H1 (cell line): ENCODE results near the gene EMD. TPM values are rescaled to one million over a fixed set of nuclear protein-coding genes. Genes with fewer than 3 reads are reported as not detected.
A peak's percentile ranks its signal among the peaks of the same experiment; 100 is the strongest.

ENCODE experiments used
- ATF3 ChIP-seq: IDR thresholded peaks from 2 replicates; pipeline ENCODE4 v1.6.1; 2011; ENCODE audit warnings: low read depth, mild to moderate bottlenecking, low read length; ENCODE audit not compliant: insufficient read depth
- CBX5 ChIP-seq: fragments of 300-800, 300-1000 bp; sonication (generic); IDR thresholded peaks from 2 replicates; pipeline ENCODE4 v1.7.1; 2016; ENCODE audit warnings: antibody characterized with exemption, low read length, low read depth
- CHD2 ChIP-seq: IDR thresholded peaks from 2 replicates; pipeline ENCODE4 v1.6.1; 2012; ENCODE audit warnings: low read length, improper control_type of control experiment
- EP300 ChIP-seq, 2 experiments: IDR thresholded peaks; 1 replicate in 1 of 2; 2 replicates in 1 of 2; pipeline ENCODE4 v1.6.1; 2011 to 2012; ENCODE audit warnings: low read depth in 2 of 2, low read length in 2 of 2, mild to moderate bottlenecking in 2 of 2, borderline replicate concordance in 1 of 2, inconsistent platforms in 1 of 2, moderate library complexity in 1 of 2
- GABPA ChIP-seq: IDR thresholded peaks from 2 replicates; pipeline ENCODE4 v1.6.1; 2011; ENCODE audit warnings: mild to moderate bottlenecking, low read length, moderate library complexity, borderline replicate concordance; ENCODE audit not compliant: insufficient read depth
- PHF8 ChIP-seq: fragments of 200-600 bp; sonication (generic); conservative IDR thresholded peaks from 2 replicates; pipeline ENCODE4 v1.7.1; 2012; ENCODE audit warnings: low read depth, mild to moderate bottlenecking, inconsistent platforms, low read length, moderate library complexity
- TAF1 ChIP-seq: IDR thresholded peaks from 2 replicates; pipeline ENCODE4 v1.6.1; 2011; ENCODE audit warnings: mild to moderate bottlenecking, low read depth, low read length
- polyA plus RNA-seq, 7 experiments: library from polyadenylated mRNA; depleted of rRNA in 3 of 7; stranded (reverse) in 5 of 7; unstranded in 2 of 7; fragments of >200 nt in 5 of 7; fragments of 200-250 nt in 2 of 7; gene quantifications; 1 replicate in 5 of 7; 2 replicates in 1 of 7; 4 replicates in 1 of 7; pipeline versions ENCODE4 v1.2.1 to v1.2.3, GENCODE V29; 2011 to 2013; ENCODE audit warnings: missing spikeins in 2 of 7, mixed read lengths in 2 of 7
- total RNA-seq: library from RNA; stranded (reverse); fragmentation: NEBNext Ultra II Directional; extraction: Animal tissue kit (Norgen Biotek cat#: 25700); gene quantifications from 2 replicates; pipeline ENCODE4 v1.2.1, GENCODE V29; 2021
- TF ChIP-seq, protein P1 (sequence below), 3 experiments: IDR thresholded peaks; 1 replicate in 2 of 3; 2 replicates in 1 of 3; pipeline versions ENCODE4 v1.5.1 to v1.6.1; 2011; ENCODE audit warnings: low read length in 3 of 3, mild to moderate bottlenecking in 3 of 3, inconsistent platforms in 2 of 3, low read depth in 1 of 3, moderate library complexity in 1 of 3; ENCODE audit not compliant: insufficient read depth in 1 of 3; ENCODE audit errors: control extremely low read depth in 1 of 3
- TF ChIP-seq, protein P2 (sequence below): IDR thresholded peaks from 2 replicates; pipeline ENCODE4 v1.6.1; 2012; ENCODE audit warnings: low read length, inconsistent platforms

The EMD gene
- total and polyA plus RNA-seq, 2 of the 8 experiments (the other 6 are each of a cell fraction or from before 2014, with no cell fraction given), result 45.5 to 109 TPM

DNA sequence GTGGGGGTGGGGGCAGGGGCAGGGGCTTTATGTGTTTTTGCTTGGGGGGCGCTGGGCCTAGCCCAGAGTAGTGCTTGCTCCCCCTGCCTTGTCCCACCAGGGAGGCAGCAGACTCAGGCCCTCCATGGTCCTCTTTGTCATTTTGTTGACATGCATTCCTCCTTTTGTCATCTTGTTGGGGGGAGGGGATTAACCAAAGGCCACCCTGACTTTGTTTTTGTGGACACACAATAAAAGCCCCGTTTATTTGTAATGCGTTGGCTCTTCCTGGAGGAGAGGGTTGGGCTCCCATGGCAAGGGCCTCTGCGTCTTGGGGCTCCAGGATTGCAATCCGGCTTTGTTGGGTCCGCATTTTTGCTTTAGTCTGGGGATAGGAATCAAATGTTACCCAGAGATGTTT is 2.2 kb downstream of the EMD start (continued):
- TF ChIP-seq, protein P1, sequence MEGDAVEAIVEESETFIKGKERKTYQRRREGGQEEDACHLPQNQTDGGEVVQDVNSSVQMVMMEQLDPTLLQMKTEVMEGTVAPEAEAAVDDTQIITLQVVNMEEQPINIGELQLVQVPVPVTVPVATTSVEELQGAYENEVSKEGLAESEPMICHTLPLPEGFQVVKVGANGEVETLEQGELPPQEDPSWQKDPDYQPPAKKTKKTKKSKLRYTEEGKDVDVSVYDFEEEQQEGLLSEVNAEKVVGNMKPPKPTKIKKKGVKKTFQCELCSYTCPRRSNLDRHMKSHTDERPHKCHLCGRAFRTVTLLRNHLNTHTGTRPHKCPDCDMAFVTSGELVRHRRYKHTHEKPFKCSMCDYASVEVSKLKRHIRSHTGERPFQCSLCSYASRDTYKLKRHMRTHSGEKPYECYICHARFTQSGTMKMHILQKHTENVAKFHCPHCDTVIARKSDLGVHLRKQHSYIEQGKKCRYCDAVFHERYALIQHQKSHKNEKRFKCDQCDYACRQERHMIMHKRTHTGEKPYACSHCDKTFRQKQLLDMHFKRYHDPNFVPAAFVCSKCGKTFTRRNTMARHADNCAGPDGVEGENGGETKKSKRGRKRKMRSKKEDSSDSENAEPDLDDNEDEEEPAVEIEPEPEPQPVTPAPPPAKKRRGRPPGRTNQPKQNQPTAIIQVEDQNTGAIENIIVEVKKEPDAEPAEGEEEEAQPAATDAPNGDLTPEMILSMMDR (IDR thresholded peaks at IDR 0.05; ENCODE audit: control extremely low read depth in 1 of 3, insufficient read depth in 1 of 3, low read depth in 1 of 3, low read length in 3 of 3), result no peak
- TF ChIP-seq CHD2, result no peak; the same call in 1 of the 2 replicates
- no peak; a peak in 1 of 3 replicates for TF ChIP-seq EP300 (IDR thresholded peaks at IDR 0.05; ENCODE audit: borderline replicate concordance in 1 of 2, low read depth in 2 of 2, low read length in 2 of 2)
- no peak for TF ChIP-seq CBX5
- no peak for TF ChIP-seq PHF8
- TF ChIP-seq, protein P2, sequence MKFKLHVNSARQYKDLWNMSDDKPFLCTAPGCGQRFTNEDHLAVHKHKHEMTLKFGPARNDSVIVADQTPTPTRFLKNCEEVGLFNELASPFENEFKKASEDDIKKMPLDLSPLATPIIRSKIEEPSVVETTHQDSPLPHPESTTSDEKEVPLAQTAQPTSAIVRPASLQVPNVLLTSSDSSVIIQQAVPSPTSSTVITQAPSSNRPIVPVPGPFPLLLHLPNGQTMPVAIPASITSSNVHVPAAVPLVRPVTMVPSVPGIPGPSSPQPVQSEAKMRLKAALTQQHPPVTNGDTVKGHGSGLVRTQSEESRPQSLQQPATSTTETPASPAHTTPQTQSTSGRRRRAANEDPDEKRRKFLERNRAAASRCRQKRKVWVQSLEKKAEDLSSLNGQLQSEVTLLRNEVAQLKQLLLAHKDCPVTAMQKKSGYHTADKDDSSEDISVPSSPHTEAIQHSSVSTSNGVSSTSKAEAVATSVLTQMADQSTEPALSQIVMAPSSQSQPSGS, result no peak; the same call in 1 of the 2 replicates
- TF ChIP-seq TAF1, result 0 out of 2 replicates have a peak, but pooled peaks have one; percentile 19
- TF ChIP-seq ATF3, result no peak
- TF ChIP-seq GABPA, result no peak
